NCI-H146 treated with DMSO at 0.1 percent for 48 hours (cell line): ENCODE measurements around the gene KRT8.

Experiments used
- DNase-seq: peaks from one replicate; lab custom pipeline; 2025; ENCODE audit not compliant: unreplicated experiment; lab: John Stamatoyannopoulos, UW

Gene KRT8

DNA sequence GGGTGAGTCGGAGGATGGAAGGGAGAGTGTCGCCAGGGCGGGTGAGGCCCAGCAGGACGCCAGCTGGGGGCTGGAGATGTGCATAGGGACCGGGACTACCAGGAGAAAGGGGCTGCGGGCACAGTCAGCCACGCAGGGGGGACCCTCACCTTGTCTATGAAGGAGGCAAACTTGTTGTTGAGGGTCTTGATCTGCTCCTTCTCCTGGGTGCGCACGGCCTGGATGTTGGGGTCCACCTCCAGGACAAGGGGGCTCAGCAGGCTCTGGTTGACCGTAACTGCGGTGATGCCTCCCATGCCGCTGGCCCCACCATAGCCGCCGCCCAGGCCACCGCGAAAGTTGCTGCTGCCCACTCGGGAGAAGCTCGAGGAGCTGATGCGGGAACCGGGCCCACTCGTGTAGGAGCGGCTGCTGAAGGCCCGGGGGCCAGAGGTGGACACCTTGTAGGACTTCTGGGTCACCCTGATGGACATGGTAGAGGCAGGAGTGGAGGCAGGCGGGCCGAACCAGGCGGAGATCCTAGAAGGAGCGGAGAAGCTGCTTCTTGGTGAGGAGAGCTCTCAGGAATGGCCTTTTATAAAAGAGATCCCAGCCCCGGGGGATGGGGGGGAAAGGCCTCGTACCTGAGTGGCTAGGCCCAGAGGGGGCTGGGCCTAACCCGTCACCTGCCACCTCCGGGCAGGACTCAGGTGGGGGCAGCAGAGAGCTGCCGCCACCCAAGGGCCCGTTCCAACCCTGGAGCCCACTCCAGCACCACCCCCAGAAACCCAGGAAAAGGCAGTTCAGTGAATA, at the start of gene KRT8:
Gene KRT8, minus strand, starts transcription at position 568 of the 792 bp plus-strand sequence. Its CDS starts 95 bp downstream, at position 473.
- DNase-seq: peak; percentile 93

DNA sequence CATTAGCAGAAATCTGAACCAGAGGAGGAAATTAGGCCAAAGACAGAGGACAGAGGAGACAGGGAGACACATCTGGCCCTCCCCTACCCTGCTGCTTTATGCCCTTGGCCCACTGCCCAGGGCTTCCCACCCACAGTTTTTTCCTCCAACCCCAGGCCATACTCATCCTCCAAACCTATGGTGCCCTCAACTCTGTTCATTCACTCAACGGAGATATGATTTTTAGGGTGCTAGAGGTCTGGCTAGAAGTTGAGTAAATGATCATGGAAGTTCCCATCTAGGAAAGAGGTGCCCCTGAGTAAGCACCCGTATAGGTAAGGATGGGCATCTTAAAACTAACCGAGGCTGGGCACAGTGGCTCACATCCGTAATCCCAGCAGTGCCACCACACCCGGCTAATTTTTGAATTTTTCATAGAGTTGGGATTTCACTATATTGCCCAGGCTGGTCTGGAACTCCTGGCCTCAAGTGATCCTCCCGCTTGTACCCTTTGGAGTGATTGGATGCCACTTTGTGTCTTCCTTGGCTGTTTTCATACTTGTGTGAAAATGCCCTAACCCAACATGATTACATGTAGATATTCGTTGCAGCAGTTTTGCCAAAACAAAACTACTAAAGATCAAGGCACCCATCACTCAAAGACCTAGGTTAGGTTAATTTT, 48.4 kb upstream of the KRT8 start:
- DNase-seq: no peak

DNA sequence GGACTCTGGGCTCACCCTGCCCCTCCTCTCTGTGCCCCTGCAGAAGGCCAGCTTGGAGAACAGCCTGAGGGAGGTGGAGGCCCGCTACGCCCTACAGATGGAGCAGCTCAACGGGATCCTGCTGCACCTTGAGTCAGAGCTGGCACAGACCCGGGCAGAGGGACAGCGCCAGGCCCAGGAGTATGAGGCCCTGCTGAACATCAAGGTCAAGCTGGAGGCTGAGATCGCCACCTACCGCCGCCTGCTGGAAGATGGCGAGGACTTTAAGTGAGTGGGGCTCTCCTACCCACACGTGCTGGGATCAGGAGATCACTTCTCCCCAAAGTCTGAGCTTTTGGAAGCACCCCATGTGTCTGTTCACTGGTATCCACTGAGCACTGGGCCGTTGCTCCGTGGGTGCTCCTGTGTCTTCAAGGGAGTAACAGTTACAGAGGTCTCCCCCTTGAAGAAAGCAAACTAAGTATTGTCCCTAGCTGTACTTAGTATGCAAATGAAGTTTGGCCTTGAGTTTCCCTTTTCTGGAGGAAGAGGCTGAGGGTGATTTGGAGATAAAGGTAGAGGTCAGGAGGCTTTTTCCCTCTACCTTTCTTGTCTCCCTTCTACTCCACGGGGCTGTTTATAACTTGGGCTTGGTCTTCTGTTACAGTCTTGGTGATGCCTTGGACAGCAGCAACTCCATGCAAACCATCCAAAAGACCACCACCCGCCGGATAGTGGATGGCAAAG, 47.4 kb upstream of the KRT8 start:
- DNase-seq: no peak

DNA sequence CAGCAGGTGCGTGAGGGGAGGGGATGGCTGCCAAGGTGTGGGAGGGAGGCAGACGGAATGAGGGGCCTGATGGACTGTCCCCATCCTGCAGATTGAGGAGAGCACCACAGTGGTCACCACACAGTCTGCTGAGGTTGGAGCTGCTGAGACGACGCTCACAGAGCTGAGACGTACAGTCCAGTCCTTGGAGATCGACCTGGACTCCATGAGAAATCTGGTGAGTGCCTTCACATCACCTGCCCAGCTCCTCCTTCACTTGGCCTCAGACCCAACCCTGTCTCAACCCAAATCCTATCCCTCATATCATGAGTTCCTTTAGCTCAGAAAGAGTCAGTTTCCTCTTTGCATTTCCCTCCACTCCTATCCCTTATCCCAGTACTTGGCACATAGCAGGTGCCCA, 46.8 kb upstream of the KRT8 start:
- DNase-seq: no peak

DNA sequence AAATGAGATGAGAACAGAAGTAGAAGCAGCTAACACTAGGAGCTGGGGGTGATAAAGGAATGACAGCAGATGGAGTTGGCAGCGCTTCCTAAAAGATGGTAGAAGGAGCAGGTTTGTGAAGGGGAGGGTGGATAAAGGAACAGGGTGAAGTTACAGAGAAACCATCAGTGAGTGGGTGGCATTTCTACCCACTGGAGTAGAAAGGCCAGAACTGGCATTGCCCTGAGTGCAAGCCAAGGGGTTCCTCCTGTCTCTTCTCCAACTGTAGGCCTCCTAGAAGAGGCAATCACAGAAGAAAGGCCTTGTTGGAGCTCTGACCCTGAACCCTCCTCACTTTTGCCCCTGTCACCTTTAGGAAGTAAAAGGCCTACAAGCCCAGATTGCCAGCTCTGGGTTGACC, 46.2 kb upstream of the KRT8 start:
- DNase-seq: no peak

DNA sequence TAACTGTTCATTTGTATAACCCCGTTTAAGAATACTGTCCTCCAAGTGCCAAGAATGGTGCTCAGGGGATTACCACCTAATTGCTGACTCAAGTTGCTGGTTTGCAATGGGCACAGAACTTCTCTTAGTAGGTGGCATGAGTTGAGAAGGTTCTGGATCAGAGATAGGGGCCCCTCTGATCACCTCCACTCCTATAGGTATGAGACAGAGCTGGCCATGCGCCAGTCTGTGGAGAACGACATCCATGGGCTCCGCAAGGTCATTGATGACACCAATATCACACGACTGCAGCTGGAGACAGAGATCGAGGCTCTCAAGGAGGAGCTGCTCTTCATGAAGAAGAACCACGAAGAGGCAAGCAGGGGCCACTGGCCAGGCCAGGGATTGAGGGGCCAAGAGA, 45.7 kb upstream of the KRT8 start:
- no peak for DNase-seq

DNA sequence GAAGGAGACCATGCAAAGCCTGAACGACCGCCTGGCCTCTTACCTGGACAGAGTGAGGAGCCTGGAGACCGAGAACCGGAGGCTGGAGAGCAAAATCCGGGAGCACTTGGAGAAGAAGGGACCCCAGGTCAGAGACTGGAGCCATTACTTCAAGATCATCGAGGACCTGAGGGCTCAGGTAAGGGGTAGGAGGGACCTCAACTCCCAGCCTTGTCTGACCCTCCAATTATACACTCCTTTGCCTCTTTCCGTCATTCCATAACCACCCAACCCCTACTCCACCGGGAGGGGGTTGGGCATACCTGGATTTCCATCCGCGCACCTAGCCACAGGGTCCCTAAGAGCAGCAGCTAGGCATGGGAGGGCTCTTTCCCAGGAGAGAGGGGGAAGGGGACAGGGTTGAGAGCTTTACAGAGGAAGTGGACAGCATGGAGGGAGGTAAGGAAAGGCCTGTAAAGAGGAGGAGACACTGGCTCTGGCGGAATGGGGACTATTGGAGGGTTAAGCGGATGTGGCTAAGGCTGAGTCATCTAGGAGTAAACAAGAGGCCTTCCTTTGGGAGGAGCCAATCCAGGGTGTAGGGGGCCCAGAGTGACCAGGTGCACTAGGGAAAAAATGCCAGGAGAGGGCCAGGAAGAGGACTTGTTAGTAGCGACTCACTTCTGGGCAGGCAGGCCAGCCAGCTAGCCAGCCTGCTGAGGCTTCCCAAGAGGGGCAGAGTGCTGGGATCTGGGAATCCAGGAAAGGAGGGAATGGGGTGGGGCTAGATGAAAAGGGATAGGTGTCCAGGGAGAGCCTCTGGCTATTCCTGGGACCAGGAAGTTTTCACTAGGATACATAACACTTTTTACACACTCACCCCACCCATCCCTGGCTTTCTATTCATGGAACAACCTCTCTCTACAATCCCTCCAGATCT, 44.8 kb upstream of the KRT8 start:
- peak; percentile 96 for DNase-seq

DNA sequence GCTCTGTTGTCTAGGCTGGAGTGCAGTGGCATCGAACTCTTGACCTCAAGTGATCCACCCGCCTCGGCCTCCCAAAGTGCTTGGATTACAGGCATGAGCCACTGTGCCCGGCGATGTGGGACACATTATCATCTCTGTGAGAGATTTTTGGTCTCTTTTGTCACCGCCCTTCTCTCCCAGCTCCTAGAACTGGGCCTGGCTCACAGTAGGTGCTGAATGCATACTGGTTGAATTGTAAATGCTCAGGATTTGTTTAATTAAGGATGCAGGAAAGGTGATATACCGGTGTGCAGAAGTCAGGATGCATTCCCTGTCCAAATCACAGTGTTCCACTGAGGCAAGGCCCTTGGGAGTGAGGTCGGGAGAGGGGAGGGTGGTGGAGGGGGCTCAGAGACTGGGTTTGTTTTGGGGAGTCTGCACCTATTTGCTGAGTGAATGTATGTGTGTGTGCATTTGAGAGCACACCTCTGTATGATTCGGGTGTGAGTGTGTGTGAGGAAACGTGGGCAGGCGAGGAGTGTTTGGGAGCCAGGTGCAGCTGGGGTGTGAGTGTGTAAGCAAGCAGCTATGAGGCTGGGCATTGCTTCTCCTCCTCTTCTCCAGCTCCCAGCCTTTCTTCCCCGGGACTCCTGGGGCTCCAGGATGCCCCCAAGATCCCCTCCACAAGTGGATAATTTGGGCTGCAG, 43.0 kb upstream of the KRT8 start:
- DNase-seq: no peak

DNA sequence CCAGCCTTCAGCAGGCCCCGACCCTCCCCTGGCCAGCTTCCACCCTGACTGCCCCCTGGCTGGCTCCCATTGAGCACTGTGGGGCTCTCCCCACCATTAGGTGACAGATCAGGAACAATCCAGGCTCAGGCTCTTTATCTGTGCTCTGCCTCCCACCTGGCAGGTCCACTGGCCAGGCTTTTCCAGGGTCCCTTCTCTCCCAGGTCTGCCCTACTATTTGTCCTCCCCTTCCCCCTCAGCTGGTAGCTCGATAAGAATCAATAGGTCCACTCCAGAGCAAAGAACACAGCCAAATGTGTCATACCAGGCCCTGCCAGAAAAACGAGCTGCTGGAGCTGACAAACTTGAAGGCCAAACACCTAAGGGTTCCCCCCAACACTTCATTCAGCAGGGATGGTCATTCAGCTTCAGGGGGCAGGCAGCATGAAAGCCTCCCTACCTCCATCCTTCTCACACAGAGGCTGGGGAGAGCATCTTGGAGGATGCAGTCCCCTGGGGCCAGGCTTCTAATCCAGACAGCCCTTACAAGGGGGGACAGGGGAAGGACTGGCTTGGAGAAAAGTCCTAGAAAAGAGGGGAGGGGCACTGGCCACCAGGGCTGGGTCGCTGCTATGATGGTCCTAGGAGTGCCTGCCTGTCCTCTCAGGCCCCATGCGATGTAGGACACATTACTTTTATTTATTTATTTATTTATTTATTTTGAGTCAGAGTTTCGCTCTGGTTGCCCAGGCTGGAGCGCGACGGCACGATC, 42.1 kb upstream of the KRT8 start:
- no peak for DNase-seq

DNA sequence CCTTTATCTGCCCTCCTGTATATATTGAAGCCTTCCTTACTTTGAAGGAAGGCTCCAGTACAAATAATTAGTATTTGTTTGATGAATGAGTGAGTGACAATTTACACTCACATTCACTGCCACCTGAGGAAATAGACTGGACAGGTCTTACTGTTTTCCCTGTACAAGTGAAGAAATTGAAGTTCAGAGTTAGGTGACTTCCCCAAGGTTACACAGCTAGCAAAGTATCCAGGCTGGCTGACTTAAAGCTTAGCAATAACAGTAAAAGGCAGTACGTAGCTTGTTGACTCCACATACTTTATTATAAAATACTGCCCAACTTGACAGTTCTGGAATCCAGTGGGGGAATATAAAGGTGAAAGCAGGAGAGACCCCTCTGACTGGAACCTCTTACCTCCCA, 41.5 kb upstream of the KRT8 start:
- DNase-seq: no peak

DNA sequence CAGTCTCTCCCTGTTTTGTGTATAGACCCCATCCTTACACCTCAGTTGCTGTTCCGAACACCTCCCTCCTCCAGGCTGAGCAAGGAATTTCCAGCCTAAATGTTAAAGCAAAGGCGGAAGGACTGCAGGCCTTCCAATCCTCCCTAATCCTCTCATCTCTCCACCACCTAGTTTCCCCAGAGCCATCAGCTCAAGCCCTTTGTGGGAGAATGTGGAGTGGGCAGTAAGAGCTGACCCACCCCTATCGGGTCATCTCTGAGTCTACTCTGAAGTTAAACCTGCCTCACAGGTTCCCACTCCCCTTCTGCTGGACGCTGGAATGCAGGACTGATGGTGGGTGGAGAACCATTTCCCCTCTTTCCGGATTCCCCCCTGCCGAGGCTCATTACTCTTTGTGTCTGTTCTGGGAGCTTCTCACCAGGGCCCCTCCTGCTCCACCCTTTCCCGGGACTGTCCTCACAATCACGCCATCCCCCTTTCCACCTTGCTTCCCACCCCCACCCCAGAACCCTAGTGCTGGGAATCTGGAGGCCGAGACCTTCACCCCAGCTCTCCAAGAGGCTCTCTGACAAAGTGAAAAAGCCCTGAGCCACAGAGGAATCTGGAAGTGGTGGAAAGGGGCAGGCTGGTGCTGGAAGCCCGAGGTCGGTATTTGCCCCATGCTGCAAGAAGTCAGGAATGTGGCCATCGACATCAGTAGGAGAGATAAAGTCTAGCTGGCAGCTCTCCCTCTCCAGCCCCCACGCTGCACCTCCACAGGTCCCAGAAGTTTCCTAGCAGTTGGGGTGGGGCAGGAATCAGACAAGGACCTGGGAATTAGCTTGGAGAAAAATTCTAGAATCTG, 40.7 kb upstream of the KRT8 start:
- DNase-seq: no peak

DNA sequence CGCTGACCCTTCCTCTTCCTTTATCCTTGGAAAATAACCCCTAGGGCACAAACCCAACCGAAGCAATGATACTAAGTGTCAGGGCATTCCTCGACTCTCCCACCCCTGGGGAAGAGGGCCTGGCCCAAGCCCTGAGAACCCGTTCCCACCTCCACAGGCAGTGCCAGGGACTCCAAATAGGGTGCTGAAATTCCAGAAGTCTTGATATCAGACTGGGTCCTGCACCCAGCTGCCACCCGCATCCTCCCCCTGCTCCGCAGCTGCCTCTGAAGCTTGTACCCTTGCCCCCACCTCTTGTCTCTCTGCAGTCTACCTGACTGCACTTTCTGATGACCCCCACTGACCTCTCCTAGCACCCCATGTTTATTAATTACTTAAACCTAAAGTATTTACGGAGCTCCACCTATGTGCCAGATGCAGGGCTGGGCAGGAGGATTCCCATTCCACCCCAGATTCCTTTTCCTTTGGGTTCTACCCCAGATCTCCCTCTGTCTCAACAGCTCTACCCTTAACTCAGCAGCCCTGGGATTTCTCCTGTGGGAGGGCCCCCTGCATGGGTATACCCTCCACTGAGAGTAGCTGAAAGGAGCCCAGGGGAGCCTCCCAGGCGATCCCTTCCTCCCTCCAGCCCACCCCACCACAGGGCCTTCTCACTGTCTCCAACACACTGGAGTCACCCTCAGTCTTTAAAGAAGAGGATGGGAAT, 40.0 kb upstream of the KRT8 start:
- no peak for DNase-seq

DNA sequence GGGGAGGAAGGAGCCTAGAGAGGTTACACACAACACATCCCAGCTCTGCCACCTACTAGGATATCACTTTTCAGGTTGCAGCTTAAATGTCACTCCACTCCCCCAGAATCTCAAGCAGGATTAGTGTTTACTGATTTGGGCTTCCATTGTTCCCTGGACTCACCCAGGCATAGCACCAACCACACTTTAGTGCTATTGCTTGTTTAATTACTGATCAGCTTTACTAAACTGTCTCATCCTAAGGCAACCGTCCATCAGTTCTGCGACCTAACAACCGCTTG, 38.0 kb upstream of the KRT8 start:
- peak; percentile 34 for DNase-seq

DNA sequence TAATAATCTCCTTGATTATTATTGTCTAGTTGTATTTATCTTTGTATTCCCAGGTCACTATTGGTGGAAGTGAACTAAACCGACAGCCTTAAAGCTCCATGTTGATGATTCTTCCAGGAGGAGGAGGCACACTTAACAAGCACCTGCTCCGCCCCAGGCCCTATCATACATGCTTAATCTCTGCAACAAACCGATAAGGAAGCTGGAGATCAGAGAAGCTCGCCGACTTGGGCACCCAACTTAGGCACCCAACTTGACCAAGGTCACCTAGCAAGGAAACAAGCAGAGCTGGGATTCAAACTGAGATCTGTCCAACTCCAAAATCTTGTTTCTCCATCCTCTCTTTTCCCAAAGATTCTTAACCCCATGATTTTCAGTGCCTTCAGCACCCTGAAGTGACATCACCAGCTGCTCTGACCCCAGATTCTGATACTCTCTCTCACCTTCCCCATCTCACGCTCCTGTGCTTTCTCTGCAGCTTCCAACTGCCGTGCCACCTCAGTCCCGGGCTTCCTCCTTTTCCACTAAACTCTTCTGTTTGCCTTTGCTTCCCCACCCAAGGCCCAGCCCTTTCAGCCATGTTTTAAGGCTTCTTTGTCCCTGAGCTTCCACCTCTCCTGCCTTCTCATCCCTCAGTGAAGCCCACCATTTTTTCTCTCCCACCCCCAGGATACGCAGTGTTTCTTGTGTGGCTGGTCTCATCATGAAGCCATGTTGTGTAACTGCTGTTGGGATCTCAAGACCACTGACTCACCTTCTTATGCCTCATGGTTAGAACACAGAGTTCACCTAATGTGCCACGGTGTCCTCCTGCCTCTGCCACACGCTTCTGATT, 37.4 kb upstream of the KRT8 start:
- DNase-seq: no peak

DNA sequence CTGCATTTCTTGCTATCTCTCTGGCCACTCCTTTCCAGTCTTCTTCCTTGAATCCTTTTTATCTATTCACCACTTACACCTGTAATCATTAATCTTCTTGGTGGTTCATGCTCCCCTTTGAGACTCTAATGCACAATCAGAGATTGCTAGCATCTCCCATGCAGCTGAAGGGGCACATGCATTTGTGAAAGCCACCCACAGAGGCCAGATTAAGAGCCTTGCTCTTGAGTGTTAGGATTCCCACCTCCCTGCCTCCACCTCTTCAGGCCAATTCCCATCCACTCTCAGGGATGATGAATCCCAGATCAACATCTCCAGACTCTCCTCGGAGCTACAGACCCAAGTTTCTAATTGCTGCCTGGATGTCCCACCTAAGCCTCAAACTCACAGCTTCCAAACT, 24.7 kb upstream of the KRT8 start:
- DNase-seq: no peak

DNA sequence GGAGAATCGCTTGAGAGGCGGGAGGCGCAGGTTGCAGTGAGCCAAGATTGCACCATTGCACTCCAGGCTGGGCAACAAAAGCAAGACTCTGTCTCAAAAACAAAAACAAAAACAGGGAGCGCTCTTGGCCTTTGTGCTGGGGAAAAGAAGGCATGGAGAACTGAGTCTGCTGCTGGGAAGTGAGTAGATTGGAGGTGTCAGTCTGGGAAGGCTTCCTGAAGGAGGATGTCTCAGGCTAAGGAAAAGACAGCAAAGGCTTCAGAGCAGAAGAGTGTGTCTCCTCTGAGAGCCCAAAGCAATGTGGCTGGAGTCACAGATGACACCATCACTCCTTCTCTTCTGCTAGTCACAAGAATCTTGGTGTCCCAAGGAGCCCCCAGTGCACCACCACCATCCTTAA, 23.1 kb upstream of the KRT8 start:
- no peak for DNase-seq

DNA sequence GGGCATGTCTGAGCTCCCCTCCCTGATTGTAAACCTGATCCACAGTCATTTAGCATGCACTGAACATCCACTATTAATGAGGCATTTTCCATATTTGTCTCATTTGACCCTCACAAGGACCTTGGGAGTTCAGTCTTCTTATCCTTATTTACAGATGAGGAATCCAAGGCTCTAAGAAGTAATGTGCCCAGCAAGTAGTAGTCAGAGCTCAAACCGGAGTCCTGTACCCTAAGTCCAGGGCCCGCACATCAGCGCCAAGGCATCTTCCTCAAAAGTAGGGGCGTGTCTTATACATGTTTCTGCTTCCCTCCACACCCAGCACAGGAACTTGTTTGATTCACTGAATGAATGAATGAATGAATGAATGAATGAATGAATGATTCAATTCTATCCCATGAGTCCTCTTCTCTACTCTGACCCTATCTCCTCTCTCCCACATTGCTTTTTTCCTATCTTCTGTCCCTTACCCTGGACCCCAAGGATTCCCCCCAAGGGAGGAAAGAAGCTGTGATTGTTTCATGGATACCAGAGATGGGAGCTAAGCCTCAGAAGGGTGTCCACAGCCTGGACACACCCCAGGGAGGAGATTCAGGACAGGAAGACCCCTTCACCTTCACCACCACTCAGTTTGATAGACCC, 21.8 kb upstream of the KRT8 start:
- DNase-seq: no peak
